SK-N-SH treated with all-trans-retinoic acid at 6 μM for 48 hours (cell line): ENCODE measurements around the gene PIGP.

Source experiments
- ATAC-seq: fragments of 200-7000 bp; cut with Tn5 transposase; 3 replicates; pipeline ENCODE4 v1.9.1; 2020; ENCODE audit warnings: mild to moderate bottlenecking, moderate library complexity
- ARNTL ChIP-seq: fragments of 450-650 bp; formaldehyde crosslinking; IDR thresholded peaks from 2 replicates; pipeline ENCODE4 v1.5.0; 2020; ENCODE audit warnings: low read depth, mild to moderate bottlenecking, moderate library complexity, borderline replicate concordance
- BACH2 ChIP-seq: fragments of 250-450 bp; sonication (Bioruptor Pico); IDR thresholded peaks from 2 replicates; pipeline ENCODE4 v1.9.0; 2021; ENCODE audit warnings: mild to moderate bottlenecking, borderline replicate concordance
- CSRNP3 ChIP-seq: fragments of 250-450 bp; sonication (Bioruptor Pico); IDR thresholded peaks from 2 replicates; pipeline ENCODE4 v1.5.1; 2021; ENCODE audit warnings: mild to moderate bottlenecking, moderate library complexity
- ESRRG ChIP-seq: fragments of 250-450 bp; sonication (Bioruptor Pico); IDR thresholded peaks from 2 replicates; pipeline ENCODE4 v1.6.1; 2021; ENCODE audit warnings: mild to moderate bottlenecking
- GLIS3 ChIP-seq: fragments of 250-450 bp; sonication (Bioruptor Pico); IDR thresholded peaks from 2 replicates; pipeline ENCODE4 v1.5.0; 2020; ENCODE audit warnings: mild to moderate bottlenecking, moderate library complexity
- ISL1 ChIP-seq: fragments of 250-450 bp; sonication (Bioruptor Pico); IDR thresholded peaks from 2 replicates; pipeline ENCODE4 v2.1.2; 2022; ENCODE audit warnings: mild to moderate bottlenecking, moderate library complexity
- OSR1 ChIP-seq: fragments of 250-450 bp; sonication (Bioruptor Pico); IDR thresholded peaks from 2 replicates; pipeline ENCODE4 v1.8.0; 2022; ENCODE audit warnings: moderate library complexity, mild to moderate bottlenecking, inconsistent platforms
- PATZ1 ChIP-seq: fragments of 250-450 bp; sonication (Bioruptor Pico); IDR thresholded peaks from 2 replicates; pipeline ENCODE4 v1.8.0; 2020; ENCODE audit warnings: mild to moderate bottlenecking, moderate library complexity, borderline replicate concordance
- POU6F1 ChIP-seq: fragments of 250-450 bp; sonication (Bioruptor Pico); IDR thresholded peaks from 2 replicates; pipeline ENCODE4 v1.8.0; 2021; ENCODE audit warnings: low read depth, mild to moderate bottlenecking, moderate library complexity, borderline replicate concordance
- PPARA ChIP-seq: fragments of 250-450 bp; sonication (Bioruptor Pico); IDR thresholded peaks from 2 replicates; pipeline ENCODE4 v1.5.0; 2020; ENCODE audit warnings: mild to moderate bottlenecking, borderline replicate concordance
- RARB ChIP-seq: fragments of 250-450 bp; sonication (Bioruptor Pico); IDR thresholded peaks from 2 replicates; pipeline ENCODE4 v1.8.0; 2021; ENCODE audit warnings: mild to moderate bottlenecking, moderate library complexity
- SNAI2 ChIP-seq: fragments of 250-450 bp; sonication (Bioruptor Pico); IDR thresholded peaks from 2 replicates; pipeline ENCODE4 v1.5.0; 2020; ENCODE audit warnings: mild to moderate bottlenecking, moderate library complexity
- TCF4 ChIP-seq: fragments of 250-450 bp; sonication (Bioruptor Pico); IDR thresholded peaks from 2 replicates; pipeline ENCODE4 v1.8.0; 2021; ENCODE audit warnings: mild to moderate bottlenecking, moderate library complexity, borderline replicate concordance
- TOX ChIP-seq: fragments of 250-450 bp; sonication (Bioruptor Pico); IDR thresholded peaks from 2 replicates; pipeline ENCODE4 v1.8.0; 2021; ENCODE audit warnings: mild to moderate bottlenecking, moderate library complexity, borderline replicate concordance
- TSHZ2 ChIP-seq: fragments of 250-450 bp; sonication (Bioruptor Pico); IDR thresholded peaks from 2 replicates; pipeline ENCODE4 v1.5.0; 2020; ENCODE audit warnings: mild to moderate bottlenecking, moderate library complexity
- ZC3H10 ChIP-seq: fragments of 250-450 bp; sonication (Bioruptor Pico); IDR thresholded peaks from 2 replicates; pipeline ENCODE4 v1.5.1; 2021; ENCODE audit warnings: mild to moderate bottlenecking, moderate library complexity
- ZFP3 ChIP-seq: fragments of 250-450 bp; sonication (Bioruptor Pico); IDR thresholded peaks from 2 replicates; pipeline ENCODE4 v1.5.0; 2020; ENCODE audit warnings: mild to moderate bottlenecking, moderate library complexity
- ZNF565 ChIP-seq: fragments of 450-650 bp; formaldehyde crosslinking; conservative IDR thresholded peaks from 2 replicates; pipeline ENCODE4 v1.5.0; 2020; ENCODE audit warnings: low read depth, mild to moderate bottlenecking, moderate library complexity
- ZNF8 ChIP-seq: fragments of 450-650 bp; formaldehyde crosslinking; IDR thresholded peaks from 2 replicates; pipeline ENCODE4 v1.5.0; 2020; ENCODE audit warnings: mild to moderate bottlenecking, moderate library complexity

Gene PIGP

GRCh38 chr21:37044643-37045042, 28.2 kb downstream of the PIGP start:
- no peak for ATAC-seq
- TF ChIP-seq CSRNP3 (CRISPR knock-in tag) (no peak), TOX (CRISPR knock-in tag) (no peak), ESRRG (CRISPR knock-in tag) (no peak), OSR1 (CRISPR knock-in tag) (no peak), RARB (CRISPR knock-in tag) (no peak), PATZ1 (CRISPR knock-in tag) (no peak)

GRCh38 chr21:37043818-37044217, 29.1 kb downstream of the PIGP start:
- ATAC-seq: no peak
- TF ChIP-seq ZNF8 (CRISPR knock-in tag) (no peak), ESRRG (CRISPR knock-in tag) (no peak), PATZ1 (CRISPR knock-in tag) (no peak), BACH2 (CRISPR knock-in tag) (no peak), RARB (CRISPR knock-in tag) (no peak), ZNF565 (no peak), POU6F1 (CRISPR knock-in tag) (no peak), TSHZ2 (no peak), ZC3H10 (no peak), TCF4 (CRISPR knock-in tag) (no peak), PPARA (no peak)

GRCh38 chr21:37041706-37042271, 31.1 kb downstream of the PIGP start:
- TF ChIP-seq ZNF8 (CRISPR knock-in tag) (no peak), OSR1 (CRISPR knock-in tag) (no peak), TCF4 (CRISPR knock-in tag) (no peak), GLIS3 (no peak), ZFP3 (CRISPR knock-in tag) (no peak), ISL1 (CRISPR knock-in tag) (no peak), PPARA (no peak)
- TF ChIP-seq, all 23 proteins: peak for 0
- ATAC-seq: no peak

- no peak for ATAC-seq
- TF ChIP-seq ESRRG (CRISPR knock-in tag) (no peak), OSR1 (CRISPR knock-in tag) (no peak), RARB (CRISPR knock-in tag) (no peak), CSRNP3 (CRISPR knock-in tag) (no peak), POU6F1 (CRISPR knock-in tag) (no peak), ZFP3 (CRISPR knock-in tag) (no peak), ARNTL (CRISPR knock-in tag) (no peak), ISL1 (CRISPR knock-in tag) (no peak), SNAI2 (CRISPR knock-in tag) (no peak), ZC3H10 (no peak), PATZ1 (CRISPR knock-in tag) (no peak), TCF4 (CRISPR knock-in tag) (no peak), GLIS3 (no peak)
Measured at GRCh38 chr21:37040212-37040611, 32.7 kb downstream of the PIGP start.
